ENCODE data around the gene RGCC.

Gene RGCC, protein sequence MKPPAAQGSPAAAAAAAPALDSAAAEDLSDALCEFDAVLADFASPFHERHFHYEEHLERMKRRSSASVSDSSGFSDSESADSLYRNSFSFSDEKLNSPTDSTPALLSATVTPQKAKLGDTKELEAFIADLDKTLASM

DNA sequence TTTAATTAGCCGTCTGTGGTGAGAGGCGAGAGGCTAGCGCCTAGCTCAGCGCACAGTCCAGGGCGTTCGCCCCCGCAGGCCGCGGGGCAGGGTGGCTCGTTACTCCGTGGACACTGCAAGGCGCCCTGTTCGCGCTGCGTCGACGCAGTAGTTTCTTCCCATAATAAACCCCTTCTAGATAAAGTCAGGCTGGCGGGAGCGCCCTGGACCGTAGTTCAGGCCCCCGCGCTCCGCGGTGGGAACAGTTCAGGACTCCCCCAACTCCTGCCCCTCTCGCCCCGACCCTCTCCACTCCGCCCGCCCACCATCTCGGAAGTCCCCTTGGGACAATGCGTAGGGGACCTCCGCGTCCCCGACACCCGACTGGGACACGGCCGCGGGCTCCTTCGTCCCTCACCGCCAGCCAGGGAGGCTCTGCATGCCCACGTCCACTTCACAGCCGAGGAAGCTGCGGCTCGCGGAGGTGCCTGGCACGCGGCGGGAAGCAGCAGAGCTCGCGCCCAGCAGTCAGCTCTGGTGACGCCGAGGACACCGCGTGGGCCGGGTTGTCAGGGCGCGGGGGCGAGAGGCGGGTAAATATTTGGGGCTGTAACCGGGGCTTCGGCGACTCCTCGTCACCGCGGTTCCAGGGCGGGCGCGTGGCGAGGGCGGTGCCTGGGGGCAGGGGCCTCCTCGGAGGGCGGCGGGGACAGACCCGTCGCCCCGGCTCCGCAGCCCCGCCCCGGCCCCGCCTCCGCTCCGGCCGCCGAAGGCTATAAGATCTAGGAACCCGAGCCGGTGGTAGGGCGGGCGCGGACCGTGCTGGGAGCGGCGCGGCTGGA is at the start of gene RGCC:
Gene RGCC, plus strand, starts transcription at position 783 of the 821 bp plus-strand sequence. CDS start 158 bp downstream, outside the sequence.
- no peaks in the 10 kb centered on the region for H3K9me3 ChIP-seq (ENCODE audit: low read depth, low read length)
- H3K9ac ChIP-seq (ENCODE audit: insufficient read length) = no peak within 1 kb of the TSS
- no peak for DNase-seq (ENCODE audit: low read depth, low spot score)
- H3K27ac ChIP-seq = no peak within 1 kb of the TSS
- no peak for TF ChIP-seq POLR2AphosphoS5 (IDR thresholded peaks at IDR 0.05; ENCODE audit: borderline replicate concordance, low read depth, low read length)
- H3K36me3 ChIP-seq (ENCODE audit: insufficient read depth, low read length) = no peaks in the 10 kb centered on the region
- H3K4me3 ChIP-seq = peak within 1 kb of the TSS; percentile 67

DNA sequence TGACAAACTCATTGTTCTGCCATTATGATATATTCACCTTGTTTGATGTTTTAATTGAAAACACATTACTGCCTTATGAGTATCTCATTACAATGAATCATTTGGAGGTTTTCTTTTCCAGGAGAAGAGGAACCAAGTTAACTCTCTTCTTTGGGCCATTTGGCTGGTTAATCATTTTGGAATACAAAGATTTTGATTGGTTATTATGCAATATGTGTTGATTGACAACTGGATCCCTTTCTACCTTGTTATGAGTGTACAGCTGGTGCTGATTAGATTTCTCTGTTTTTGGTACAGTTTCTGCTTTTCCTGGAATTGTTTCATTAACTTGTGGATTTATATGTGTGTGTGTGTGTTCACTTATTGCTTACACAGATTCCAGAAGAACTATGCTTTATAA is 49.2 kb upstream of the RGCC start:
- Histone ChIP-seq H3K36me3 (ENCODE audit: insufficient read depth, low read length) (no peaks in the 10 kb centered on the region), H3K9me3 (ENCODE audit: low read depth, low read length) (no peaks in the 10 kb centered on the region), H3K4me3 (no peak overlapping the region), H3K9ac (ENCODE audit: insufficient read length) (no peak overlapping the region), H3K27ac (no peak overlapping the region)
- DNase-seq (ENCODE audit: low read depth, low spot score) = no peak
- no peak for TF ChIP-seq POLR2AphosphoS5 (IDR thresholded peaks at IDR 0.05; ENCODE audit: borderline replicate concordance, low read depth, low read length)
- TF ChIP-seq EZH2 (IDR thresholded peaks at IDR 0.05) = no peak
- TF ChIP-seq FOXP2 (optimal IDR thresholded peaks at IDR 0.05; ENCODE audit: control extremely low read depth, extremely low read length, insufficient read depth) = no peak

DNA sequence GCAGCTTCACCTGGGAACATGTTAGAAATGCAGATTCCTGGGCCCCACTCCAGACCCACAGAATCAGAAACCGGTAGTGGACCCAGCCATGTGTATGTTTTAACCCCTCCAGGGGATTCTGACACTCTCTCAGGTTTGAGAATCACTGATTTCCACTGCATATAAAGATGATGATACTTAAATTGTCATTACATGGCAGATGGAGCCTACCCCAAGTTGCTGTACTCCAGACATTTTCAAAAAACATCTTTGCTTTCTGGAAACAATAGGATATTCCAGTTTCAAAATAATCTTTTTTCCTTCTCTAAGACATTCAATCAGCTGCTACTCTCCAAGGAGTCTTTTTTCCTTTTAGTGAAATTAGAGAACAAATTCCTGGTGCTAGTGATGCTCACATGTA is 48.6 kb upstream of the RGCC start:
- DNase-seq (ENCODE audit: low read depth, low spot score) = no peak
- Histone ChIP-seq H3K27ac (no peak overlapping the region), H3K9me3 (ENCODE audit: low read depth, low read length) (no peaks in the 10 kb centered on the region), H3K36me3 (ENCODE audit: insufficient read depth, low read length) (no peaks in the 10 kb centered on the region), H3K4me3 (no peak overlapping the region), H3K9ac (ENCODE audit: insufficient read length) (no peak overlapping the region)
- no peak for TF ChIP-seq FOXP2 (optimal IDR thresholded peaks at IDR 0.05; ENCODE audit: control extremely low read depth, extremely low read length, insufficient read depth)
- no peak for TF ChIP-seq EZH2 (IDR thresholded peaks at IDR 0.05)
- TF ChIP-seq POLR2AphosphoS5 (IDR thresholded peaks at IDR 0.05; ENCODE audit: borderline replicate concordance, low read depth, low read length) = no peak

DNA sequence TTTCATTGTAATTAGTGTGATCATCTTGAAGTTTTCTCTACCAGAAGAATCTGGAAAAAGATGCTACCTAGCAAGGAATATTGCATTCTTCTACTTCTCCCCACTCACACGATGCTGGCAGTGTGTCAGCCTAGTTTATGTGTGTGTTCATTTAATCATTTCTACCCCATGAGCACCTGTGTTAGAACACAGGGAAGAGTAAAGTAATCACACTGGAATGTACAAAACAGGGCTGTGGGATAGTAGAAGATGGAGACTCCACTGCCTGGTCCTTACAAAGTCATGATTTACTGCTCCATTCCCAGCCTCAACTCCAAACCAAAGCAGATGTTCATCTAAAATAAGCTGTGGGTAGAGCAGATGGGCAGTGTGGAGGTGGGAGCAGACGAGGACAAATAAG is 47.7 kb upstream of the RGCC start:
- Histone ChIP-seq H3K9me3 (ENCODE audit: low read depth, low read length) (no peaks in the 10 kb centered on the region), H3K9ac (ENCODE audit: insufficient read length) (no peak overlapping the region), H3K36me3 (ENCODE audit: insufficient read depth, low read length) (no peaks in the 10 kb centered on the region), H3K27ac (no peak overlapping the region), H3K4me3 (no peak overlapping the region)
- no peak for TF ChIP-seq POLR2AphosphoS5 (IDR thresholded peaks at IDR 0.05; ENCODE audit: borderline replicate concordance, low read depth, low read length)
- no peak for TF ChIP-seq FOXP2 (optimal IDR thresholded peaks at IDR 0.05; ENCODE audit: control extremely low read depth, extremely low read length, insufficient read depth)
- TF ChIP-seq EZH2 (IDR thresholded peaks at IDR 0.05) = no peak
- no peak for DNase-seq (ENCODE audit: low read depth, low spot score)

DNA sequence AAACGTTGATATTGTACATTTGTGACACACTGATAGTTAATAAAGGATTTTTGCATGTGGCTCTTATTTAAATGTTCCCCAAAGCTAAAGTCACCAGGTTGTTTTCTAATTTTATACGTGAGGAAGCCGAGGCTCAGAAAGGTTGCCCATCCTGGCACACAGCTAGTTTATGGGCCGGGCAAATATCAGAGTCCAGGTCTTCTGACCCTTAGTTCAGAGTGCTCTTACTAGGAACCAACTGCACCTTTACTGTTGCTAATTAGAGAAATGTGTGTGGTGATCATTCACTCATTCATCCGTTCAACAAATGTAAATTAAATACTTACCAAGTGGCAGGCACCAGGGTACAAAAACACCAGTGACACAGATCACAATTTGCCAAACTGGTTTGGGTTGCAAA is 46.3 kb upstream of the RGCC start:
- H3K4me3 ChIP-seq = no peak overlapping the region
- TF ChIP-seq POLR2AphosphoS5 (IDR thresholded peaks at IDR 0.05; ENCODE audit: borderline replicate concordance, low read depth, low read length) (no peak), FOXP2 (optimal IDR thresholded peaks at IDR 0.05; ENCODE audit: control extremely low read depth, extremely low read length, insufficient read depth) (no peak), EZH2 (IDR thresholded peaks at IDR 0.05) (no peak)

DNA sequence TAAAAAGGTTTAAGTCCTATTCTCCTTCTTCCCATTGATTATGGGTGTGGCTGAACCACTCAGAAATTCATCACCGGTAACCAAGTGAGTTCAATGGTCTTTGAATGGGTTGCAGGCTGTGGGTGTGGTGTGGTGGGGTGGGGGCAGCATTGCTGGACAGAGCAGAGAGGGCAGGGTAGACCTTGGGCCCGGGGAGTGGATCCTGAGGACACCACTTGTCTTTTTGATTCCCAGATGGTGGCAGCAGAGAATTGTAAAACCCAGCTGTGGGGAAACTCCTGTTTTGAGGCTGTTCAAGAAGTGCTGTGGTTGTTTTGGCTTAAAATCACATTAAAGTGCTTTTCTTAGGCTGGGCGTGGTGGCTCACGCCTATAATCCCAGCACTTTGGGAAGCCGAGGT is 45.8 kb upstream of the RGCC start:
- H3K9ac ChIP-seq (ENCODE audit: insufficient read length) = no peak overlapping the region
- TF ChIP-seq POLR2AphosphoS5 (IDR thresholded peaks at IDR 0.05; ENCODE audit: borderline replicate concordance, low read depth, low read length) (no peak), FOXP2 (optimal IDR thresholded peaks at IDR 0.05; ENCODE audit: control extremely low read depth, extremely low read length, insufficient read depth) (no peak), EZH2 (IDR thresholded peaks at IDR 0.05) (no peak)
- no peaks in the 10 kb centered on the region for H3K36me3 ChIP-seq (ENCODE audit: insufficient read depth, low read length)
- no peak for DNase-seq (ENCODE audit: low read depth, low spot score)
- no peaks in the 10 kb centered on the region for H3K9me3 ChIP-seq (ENCODE audit: low read depth, low read length)
- H3K27ac ChIP-seq = no peak overlapping the region
- H3K4me3 ChIP-seq = no peak overlapping the region

More for the DNA sequence above, 46.3 kb upstream of the RGCC start:
- no peak overlapping the region for H3K27ac ChIP-seq
- DNase-seq (ENCODE audit: low read depth, low spot score) = no peak
- no peaks in the 10 kb centered on the region for H3K9me3 ChIP-seq (ENCODE audit: low read depth, low read length)
- H3K36me3 ChIP-seq (ENCODE audit: insufficient read depth, low read length) = no peaks in the 10 kb centered on the region
- no peak overlapping the region for H3K9ac ChIP-seq (ENCODE audit: insufficient read length)

DNA sequence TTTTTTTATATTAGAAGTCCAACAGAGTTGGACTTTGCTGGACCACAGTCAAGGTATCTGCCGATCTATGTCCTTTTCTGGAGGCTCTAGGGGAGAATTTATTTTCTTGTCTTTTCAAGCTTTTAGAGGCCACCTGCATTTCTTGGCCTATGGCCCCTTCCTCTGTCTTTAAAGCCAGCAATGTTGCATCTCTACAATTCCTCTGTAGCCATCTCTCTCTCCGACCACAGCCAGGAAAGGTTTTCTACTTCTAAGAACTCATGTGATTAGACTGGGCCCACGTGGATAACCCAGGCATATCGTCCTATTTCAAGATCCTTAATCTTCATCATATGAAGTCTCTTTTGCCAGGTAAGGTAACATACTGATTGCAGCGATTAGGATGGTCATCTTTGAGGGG is 43.5 kb upstream of the RGCC start:
- no peaks in the 10 kb centered on the region for H3K36me3 ChIP-seq (ENCODE audit: insufficient read depth, low read length)
- H3K27ac ChIP-seq = no peak overlapping the region
- DNase-seq (ENCODE audit: low read depth, low spot score) = no peak
- H3K9ac ChIP-seq (ENCODE audit: insufficient read length) = no peak overlapping the region
- no peak overlapping the region for H3K4me3 ChIP-seq
- no peaks in the 10 kb centered on the region for H3K9me3 ChIP-seq (ENCODE audit: low read depth, low read length)
- TF ChIP-seq POLR2AphosphoS5 (IDR thresholded peaks at IDR 0.05; ENCODE audit: borderline replicate concordance, low read depth, low read length) (no peak), EZH2 (IDR thresholded peaks at IDR 0.05) (no peak)

DNA sequence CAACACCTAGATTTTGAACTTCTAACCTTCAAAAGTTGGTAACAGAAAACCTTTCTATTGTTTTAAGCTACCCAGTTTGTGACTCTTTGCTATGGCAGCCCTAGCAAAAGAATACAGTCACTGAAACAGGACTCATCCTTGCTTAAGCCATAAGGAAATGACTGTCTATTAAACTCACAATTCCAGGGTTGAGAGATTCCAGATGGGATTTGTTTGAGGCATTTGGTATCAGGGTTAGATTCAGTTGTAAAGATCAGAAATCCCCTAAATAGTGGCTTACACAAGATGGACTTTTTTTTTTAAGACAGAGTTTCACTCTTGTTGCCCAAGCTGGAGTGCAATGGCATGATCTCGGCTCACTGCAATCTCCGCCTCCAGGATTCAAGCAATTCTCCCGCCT is 41.1 kb upstream of the RGCC start:
- Histone ChIP-seq H3K36me3 (ENCODE audit: insufficient read depth, low read length) (no peaks in the 10 kb centered on the region), H3K9me3 (ENCODE audit: low read depth, low read length) (no peaks in the 10 kb centered on the region), H3K27ac (no peak overlapping the region), H3K9ac (ENCODE audit: insufficient read length) (no peak overlapping the region), H3K4me3 (no peak overlapping the region)
- no peak for TF ChIP-seq POLR2AphosphoS5 (IDR thresholded peaks at IDR 0.05; ENCODE audit: borderline replicate concordance, low read depth, low read length)
- TF ChIP-seq FOXP2 (optimal IDR thresholded peaks at IDR 0.05; ENCODE audit: control extremely low read depth, extremely low read length, insufficient read depth) = no peak
- TF ChIP-seq EZH2 (IDR thresholded peaks at IDR 0.05) = no peak
- no peak for DNase-seq (ENCODE audit: low read depth, low spot score)

DNA sequence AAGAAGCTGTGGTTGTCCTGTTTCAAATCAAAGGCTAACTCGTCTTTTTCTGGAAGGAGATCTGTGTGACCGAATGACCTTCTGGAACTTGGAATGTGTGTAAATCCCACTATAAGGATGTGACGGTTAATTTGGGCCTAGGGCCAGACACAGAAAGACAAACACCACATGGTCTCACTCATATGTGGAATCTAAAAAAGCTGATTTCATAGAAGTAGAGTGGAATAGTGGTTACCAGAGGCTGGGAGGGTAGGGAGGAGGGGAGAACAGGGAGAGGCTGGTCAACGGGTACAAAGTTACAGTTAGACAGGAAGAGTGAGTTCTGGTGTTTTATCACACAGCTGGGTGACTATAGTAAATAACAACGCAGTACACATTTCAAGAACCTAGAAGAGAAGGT is 39.3 kb upstream of the RGCC start:
- no peak for DNase-seq (ENCODE audit: low read depth, low spot score)
- Histone ChIP-seq H3K36me3 (ENCODE audit: insufficient read depth, low read length) (no peaks in the 10 kb centered on the region), H3K27ac (no peak overlapping the region), H3K4me3 (no peak overlapping the region), H3K9me3 (ENCODE audit: low read depth, low read length) (no peaks in the 10 kb centered on the region), H3K9ac (ENCODE audit: insufficient read length) (no peak overlapping the region)
- no peak for TF ChIP-seq EZH2 (IDR thresholded peaks at IDR 0.05)
- TF ChIP-seq POLR2AphosphoS5 (IDR thresholded peaks at IDR 0.05; ENCODE audit: borderline replicate concordance, low read depth, low read length) = no peak
- no peak for TF ChIP-seq FOXP2 (optimal IDR thresholded peaks at IDR 0.05; ENCODE audit: control extremely low read depth, extremely low read length, insufficient read depth)

Measured in SK-N-MC (cell line).